Occipital lobe (tissue), 2 donors: ENCODE data around the gene RNGTT. TPM values are rescaled to one million over a fixed set of nuclear protein-coding genes. Genes with fewer than 3 reads are reported as not detected.
"Not testable (repeated sequence)": the region's sequence is repeated elsewhere in the genome, so short reads cannot be mapped to it uniquely, and the experiment has no call there.

Source experiments
- DNase-seq: peaks from one replicate; lab custom pipeline; 2025; lab: John Stamatoyannopoulos, UW
- total RNA-seq: library from RNA; depleted of rRNA; stranded (reverse); fragments of >200 nt; gene quantifications from one replicate; pipeline ENCODE4 v1.2.3, GENCODE V29; 2014

RNGTT gene
- total RNA-seq, 1 donor from 2014 or later: 87.2 TPM

GRCh38 chr6:88972504-88973423, 9.3 kb upstream of the RNGTT start:
- no peak for DNase-seq

GRCh38 chr6:88970301-88970700, 6.9 kb upstream of the RNGTT start:
- no peak for DNase-seq

- DNase-seq: not testable (repeated sequence)
Observed at GRCh38 chr6:88969255-88969654, 5.8 kb upstream of the RNGTT start.

DNA sequence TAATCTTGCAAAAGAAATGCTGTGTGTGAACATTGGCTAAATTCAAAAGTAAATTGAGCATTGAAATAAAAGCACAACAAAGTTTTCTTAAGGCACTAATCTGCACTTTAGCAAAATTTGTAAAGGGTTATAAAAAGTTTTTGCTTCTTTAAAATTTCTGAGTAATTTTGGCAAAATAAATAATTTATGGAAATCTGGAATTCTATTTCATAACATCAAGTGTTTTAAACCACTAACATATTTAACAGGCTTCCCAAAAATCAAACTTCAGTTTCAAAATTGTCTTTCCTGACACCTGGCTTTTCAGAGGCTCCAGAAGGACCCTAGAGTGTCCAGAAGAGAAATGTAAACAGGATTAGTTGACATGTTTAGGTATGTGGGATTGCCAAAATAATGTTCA, 4.5 kb upstream of the RNGTT start:
- DNase-seq: no peak

GRCh38 chr6:88965691-88966090, 2.3 kb upstream of the RNGTT start:
- no peak for DNase-seq

DNA sequence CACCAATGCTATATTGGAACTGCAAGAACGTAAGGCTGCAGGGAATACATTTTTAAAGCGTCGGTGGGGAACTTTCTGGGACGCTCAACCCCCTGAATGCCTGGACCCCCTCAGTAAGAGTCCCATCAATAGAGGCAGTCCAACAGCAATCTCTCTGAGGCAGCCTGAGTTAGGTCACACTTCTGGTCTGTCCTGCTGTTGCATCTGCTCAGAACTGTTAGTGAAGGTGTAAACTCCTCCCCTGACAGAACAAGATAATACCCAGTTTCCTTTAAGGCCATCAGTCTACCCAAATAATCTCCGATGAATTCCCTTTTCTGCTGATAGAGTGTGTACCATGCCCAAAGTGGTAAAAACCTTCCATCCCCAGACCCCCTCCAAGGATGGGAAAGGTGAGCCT, 1.1 kb upstream of the RNGTT start:
- no peak for DNase-seq

- DNase-seq: no peak
Observed at GRCh38 chr6:88958842-88959241, 4.6 kb downstream of the RNGTT start.

DNA sequence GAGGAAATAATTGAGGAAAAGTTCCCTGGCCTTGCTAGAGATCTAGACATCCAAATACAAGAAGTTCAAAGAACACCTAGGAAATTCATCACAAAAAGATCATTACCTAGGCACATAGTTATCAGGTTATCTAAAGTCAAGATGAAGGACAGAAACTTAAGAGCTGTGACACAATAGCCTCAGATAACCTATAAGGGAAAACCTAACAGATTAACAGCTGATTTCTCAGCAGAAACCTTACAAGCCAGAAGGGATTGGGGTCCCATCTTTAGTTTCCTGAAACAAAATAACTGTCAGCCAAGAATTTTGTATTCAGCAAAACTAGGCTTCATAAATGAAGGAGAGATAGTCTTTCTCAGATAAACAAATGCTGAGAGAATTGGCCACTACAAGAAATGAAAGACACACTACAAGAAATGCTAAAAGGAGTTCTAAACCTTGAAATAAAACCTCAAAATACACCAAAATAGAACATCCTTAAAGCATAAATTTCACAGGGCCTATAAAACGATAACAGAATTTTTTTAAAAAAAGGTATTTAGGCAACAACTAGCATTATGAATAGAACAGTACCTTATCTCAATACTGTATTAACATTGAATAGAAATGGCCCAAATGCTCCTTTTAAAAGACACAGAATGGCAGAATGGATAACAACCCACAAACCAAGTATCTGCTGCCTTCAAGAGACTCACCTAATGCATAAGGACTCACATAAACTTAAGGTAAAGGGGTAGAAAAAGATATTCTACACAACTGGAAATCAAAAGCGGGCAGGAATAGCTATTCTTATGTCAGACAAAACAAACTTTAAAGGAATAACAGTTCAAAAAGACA, 9.7 kb downstream of the RNGTT start:
- no peak for DNase-seq

DNA sequence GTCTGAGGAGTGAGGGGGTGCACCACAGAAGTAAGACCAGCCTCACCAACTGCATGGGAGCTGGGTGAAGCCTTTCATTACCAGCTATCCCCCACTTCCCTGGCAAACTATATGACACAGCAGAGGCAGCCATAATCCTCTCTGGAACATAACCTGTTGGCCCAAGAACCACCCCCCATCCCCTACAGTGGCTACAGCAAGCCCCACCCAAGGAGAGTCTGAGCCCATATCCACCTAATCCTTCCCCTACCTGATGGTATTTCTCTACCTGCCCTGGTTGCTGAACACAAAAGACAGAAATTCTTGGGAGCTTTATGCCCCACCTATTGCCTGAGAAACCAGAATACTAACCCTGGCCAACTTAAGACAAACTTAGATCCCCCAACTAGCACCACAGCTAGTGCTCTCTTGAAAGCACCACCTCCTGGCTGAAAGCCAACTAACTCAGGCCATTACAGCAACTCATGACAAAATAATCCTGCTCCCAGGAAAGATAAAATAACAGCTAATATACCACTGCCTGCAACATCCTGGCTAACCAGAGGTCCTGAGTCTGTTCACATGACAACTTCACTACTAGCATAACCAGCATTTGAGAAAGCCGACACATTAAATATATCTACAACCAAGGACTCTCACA, 11.2 kb downstream of the RNGTT start:
- DNase-seq: no peak

DNA sequence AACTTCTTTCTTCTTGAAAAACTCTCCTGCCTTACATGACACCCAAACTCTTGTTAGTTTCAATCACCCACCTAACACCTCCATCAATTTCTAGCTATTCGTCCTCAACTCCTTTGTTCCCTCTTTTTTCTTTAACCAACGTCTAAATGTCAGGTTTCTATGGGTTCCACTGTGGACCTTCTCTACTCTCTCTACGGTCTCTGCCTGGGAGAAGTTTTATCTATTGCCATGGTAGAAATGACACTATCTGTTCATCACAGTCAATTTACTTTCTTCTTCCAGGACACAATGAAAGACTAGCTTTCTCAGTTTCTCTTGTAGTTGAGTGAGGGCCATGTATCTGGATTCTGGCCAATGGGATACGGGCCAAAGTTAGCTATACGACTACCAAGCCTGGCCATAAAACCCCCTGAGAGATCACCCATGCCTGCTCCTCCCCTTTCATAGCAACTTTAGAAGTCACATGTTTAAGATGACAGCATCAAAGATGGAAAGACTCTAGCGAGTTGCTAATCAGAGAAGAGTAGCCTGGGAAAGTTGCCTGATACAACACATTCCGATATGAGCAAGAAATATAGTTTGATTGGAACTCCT, 17.9 kb downstream of the RNGTT start:
- DNase-seq: no peak

DNA sequence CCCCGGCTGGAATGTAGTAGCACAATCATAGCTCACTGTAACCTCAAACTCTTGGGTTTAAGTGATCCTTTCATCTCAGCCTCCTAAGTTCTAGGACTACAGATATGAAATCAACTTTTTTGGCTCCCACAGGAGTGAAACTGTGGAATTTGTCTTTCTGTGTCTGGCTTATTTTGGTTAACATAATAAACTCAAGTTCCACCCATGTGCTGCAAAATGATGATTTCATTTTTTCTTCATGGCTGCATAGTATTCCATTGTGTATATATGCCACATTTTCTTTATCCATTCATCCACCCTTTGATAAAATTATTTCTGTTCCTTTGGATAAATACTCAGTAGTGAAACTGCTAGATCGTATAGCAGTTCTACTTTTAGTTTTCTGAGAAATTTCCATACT, 29.9 kb downstream of the RNGTT start:
- DNase-seq: no peak

GRCh38 chr6:88932019-88932418, 31.4 kb downstream of the RNGTT start:
- not testable (repeated sequence) for DNase-seq

DNA sequence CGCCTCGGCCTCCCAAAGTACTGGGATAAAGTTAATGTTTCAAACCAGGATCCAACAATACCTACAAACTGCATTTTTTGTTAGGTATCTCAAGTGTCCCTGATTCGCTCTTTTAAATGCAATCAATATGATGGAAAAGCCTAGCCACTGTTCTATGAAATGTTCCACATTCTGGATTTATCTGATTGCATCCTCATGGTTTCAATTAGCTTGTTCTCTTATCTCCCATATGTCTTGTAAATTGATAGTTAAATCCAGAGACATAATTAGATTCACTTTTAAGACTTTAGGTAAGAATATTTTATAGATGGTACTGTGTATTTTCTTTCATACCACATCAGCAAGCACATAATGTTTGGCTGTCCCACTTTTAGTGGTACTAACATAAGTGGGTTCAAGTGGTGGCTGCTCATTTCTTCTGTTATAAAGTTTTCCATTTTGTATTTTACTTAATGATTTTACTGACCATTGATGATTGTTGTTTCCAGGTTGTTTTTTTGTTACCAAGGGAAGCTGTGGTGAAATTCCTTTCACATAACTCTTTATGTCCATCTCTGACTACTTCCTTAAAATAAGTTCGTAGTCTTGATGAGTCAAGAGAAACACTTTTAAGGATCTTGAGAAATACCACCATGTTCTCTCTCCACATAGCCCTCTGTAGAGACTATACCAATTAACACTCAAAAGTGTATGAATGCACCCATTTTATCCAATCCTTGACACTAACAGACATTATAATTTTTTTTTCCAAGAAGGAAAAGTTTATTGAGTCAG, 40.5 kb downstream of the RNGTT start:
- DNase-seq: no peak

DNA sequence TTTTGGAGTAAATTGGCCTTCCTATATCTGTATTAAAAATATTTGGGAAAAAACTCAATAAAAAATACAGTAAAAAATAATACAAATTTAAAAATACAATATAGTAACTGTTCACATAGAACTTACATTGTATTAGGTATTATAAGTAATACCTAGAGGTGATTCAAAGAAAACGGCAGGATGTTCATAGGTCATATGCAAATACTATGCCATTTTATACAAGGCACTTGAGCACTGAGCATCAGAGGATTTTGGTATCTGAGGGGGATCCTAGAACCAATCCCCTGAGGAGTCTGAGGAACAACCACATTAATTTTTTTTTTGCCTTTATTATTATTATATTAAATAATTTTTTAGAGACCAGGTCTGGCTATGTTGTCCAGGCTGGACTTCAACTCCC, 41.7 kb downstream of the RNGTT start:
- DNase-seq: no peak

- DNase-seq: no peak
Observed at GRCh38 chr6:88920774-88921733, 42.4 kb downstream of the RNGTT start.

DNA sequence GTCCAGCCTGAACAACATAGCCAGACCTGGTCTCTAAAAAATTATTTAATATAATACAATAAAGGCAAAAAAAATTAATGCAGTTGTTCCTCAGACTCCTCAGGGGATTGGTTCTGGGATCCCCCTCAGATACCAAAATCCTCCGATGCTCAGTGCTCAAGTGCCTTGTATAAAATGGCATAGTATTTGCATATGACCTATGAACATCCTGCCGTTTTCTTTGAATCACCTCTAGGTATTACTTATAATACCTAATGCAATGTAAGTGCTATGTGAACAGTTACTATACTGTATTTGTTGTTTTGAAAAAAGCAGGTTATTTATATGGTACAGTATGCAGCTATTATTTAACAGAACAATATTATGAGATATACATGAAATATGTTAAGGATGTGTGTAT, 43.3 kb downstream of the RNGTT start:
- no peak for DNase-seq

GRCh38 chr6:88919032-88919431, 44.4 kb downstream of the RNGTT start:
- DNase-seq: no peak

GRCh38 chr6:88916615-88917208, 46.7 kb downstream of the RNGTT start:
- no peak for DNase-seq

DNA sequence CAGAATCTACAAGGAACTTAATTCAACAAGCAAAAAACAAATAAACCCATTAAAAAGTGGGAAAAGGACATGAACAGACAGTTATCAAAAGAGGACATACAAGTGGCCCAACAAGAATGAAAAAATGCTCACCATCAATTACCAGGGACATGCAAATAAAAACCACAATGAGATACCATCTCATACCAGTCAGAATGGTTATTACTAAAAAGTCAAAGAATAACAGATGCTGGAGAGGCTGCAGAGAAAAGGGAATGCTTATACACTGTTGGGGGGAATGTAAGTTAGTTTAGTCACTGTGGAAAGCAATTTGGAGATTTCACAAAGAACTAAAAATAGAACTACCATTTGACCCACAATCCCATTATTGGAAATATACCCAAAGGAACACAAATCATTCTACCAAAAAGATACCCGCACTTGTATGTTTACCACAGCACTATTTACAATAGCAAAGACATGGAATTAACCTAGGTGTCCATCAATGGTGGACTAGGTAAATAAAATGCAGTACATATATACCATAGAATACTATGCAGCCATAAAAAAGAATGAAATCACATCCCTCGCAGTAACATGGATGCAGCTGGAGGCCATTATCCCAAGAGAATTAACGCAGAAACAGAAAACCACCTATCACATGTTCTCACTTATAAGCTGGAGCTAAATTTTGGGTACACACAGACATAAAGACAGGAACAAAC, 48.4 kb downstream of the RNGTT start:
- no peak for DNase-seq
